GM21717 (cell line): ENCODE data around the gene PROB1.
"Not testable (repeated sequence)": the region's sequence is repeated elsewhere in the genome, so short reads cannot be mapped to it uniquely, and the experiment has no call there.

Experiments
- ATAC-seq: cut with Tn5 transposase; IDR thresholded peaks from one replicate; pipeline ENCODE4 v1.9.1; 2021; ENCODE audit warnings: mild to moderate bottlenecking, moderate library complexity; ENCODE audit not compliant: unreplicated experiment

The PROB1 gene

DNA sequence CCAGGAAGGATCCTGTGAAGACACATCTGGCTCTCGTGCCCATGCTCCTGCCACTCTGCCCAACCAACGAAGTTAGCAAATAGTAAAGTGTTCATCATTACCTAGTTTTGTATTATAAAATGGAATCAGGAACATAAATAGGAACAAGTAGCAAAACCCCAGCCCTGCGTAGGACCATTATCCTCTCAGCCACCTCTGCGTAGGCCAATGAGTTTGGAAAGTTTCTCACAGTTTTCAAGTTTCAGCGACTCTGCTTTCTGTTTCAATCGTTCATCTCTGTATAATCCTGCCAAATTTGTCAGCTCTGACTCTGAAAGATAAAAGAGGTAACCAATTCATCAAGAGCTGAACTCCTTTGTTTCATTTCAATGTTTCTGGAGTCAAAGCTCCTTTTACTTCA, 19.1 kb upstream of the PROB1 start:
- ATAC-seq = no peak

- ATAC-seq = no peak
Observed at GRCh38 chr5:139413153-139413552, 18.2 kb upstream of the PROB1 start.

- ATAC-seq = no peak
Observed at GRCh38 chr5:139410993-139411828, 16.3 kb upstream of the PROB1 start.

DNA sequence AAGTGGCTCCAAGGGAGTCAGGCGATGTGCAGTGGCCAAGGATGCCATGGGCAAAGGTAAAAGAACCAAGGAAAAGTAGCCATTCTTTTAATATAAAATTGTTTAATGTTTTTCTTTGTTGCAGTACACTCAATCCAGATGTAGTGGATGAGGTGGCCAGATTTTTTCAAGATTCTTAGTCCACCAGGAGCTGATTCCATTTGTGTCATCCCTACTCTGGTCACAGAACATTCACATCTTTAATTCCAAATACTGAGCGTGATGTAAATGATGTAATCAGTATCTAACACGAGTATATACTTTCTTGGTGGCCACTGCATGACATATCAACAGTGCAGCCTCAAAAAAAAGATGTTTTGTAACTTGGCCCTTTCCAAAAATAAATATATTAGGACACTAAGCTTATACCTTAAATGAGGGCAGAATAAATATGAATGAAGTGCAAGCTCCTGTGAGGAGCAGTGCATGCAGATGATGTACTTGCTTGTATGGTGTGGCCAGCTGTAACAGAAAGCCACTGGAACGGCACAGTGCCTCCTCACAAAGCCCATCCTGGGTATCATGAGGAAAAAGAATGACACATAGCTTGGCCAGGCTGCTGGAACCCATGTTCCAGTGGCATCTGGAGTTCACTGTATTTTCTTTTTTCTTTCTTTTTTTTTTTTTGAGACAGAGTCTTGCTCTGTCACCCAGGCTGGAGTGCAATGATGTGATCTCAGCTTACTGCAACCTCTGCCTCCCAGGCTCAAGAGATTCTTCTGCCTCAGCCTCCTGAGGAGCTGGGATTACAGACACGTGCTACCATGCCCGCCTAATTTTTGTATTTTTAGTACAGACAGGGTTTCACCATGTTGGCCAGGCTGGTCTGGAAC, 15.5 kb upstream of the PROB1 start:
- no peak for ATAC-seq

- not testable (repeated sequence) for ATAC-seq
Observed at GRCh38 chr5:139409116-139409515, 14.2 kb upstream of the PROB1 start.

DNA sequence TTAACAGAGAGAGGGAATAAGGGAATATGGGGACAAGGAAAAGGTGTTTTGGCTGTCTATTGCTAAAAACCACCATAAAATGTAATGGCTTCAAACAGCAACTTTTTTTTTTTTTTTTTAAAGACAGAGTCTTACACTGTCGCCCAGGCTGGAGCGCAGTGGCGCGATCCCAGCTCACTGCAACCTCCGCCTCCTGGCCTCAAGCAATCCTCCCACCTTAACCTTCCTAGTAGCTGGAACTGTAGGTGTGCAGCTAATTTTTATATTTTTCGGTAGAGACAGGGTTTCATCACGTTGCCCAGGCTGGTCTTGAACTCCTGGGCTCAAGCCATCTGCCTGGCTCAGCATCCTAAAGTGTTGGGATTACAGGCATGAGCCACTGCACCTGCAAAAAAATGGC, 13.3 kb upstream of the PROB1 start:
- ATAC-seq = no peak

GRCh38 chr5:139407517-139407916, 12.6 kb upstream of the PROB1 start:
- ATAC-seq = no peak

GRCh38 chr5:139406963-139407362, 12.1 kb upstream of the PROB1 start:
- ATAC-seq = no peak

- ATAC-seq = no peak
Observed at GRCh38 chr5:139404484-139404840, 9.6 kb upstream of the PROB1 start.

- ATAC-seq = peak; percentile 75
Observed at GRCh38 chr5:139403787-139404483, 9.0 kb upstream of the PROB1 start, which contains the start of gene SPATA24. TSS of gene SPATA24 (minus strand) at chr5:139404089. CDS start at chr5:139404060, 29 bp downstream.

GRCh38 chr5:139403418-139403786, 8.5 kb upstream of the PROB1 start:
- peak; percentile 2 for ATAC-seq

- no peak for ATAC-seq
Observed at GRCh38 chr5:139402561-139403158, 7.8 kb upstream of the PROB1 start.

DNA sequence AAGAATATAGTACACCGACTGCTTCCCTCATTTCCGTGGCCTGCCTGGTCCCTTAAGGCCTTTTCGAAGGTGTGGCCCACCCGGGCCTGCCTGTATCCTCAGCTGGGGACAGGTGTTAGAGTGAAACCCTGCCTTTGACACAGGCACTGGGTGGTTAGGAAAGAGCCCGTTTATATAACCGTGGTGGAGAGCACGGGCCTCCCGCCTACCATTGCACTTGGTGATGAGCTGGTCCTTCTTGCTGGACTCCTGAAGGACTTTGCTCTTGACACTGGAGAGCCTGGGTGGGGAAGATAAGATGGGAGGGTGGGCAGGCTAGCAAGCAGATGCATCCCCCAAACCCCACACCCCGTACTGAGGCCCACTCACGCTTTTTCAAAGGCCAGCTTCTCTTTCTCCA, 6.6 kb upstream of the PROB1 start:
- no peak for ATAC-seq

GRCh38 chr5:139399501-139400121, 4.7 kb upstream of the PROB1 start:
- peak; percentile 34 for ATAC-seq

GRCh38 chr5:139397921-139398320, 3.0 kb upstream of the PROB1 start:
- no peak for ATAC-seq

DNA sequence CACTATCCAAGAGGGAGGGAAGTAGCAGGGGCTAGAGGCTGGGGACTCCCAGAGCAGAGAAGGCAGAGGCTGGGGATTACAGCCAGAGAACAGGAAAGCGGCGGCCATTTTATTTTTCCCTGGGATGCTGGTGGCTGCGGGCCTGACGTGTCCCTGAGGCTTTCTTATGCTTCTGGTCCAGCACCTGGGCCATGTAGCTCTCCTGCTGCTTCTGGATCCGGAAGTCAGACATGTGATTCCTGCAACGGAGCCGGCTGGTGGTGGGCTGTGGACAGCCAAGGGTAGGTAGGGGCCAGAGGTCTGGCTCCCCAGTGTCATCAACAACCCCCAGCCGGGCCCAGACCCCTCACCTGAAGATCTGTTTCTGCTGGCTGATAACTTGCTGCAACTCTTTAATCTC, 1.8 kb upstream of the PROB1 start:
- ATAC-seq = no peak

GRCh38 chr5:139395844-139396640, 1.1 kb upstream of the PROB1 start:
- no peak for ATAC-seq

DNA sequence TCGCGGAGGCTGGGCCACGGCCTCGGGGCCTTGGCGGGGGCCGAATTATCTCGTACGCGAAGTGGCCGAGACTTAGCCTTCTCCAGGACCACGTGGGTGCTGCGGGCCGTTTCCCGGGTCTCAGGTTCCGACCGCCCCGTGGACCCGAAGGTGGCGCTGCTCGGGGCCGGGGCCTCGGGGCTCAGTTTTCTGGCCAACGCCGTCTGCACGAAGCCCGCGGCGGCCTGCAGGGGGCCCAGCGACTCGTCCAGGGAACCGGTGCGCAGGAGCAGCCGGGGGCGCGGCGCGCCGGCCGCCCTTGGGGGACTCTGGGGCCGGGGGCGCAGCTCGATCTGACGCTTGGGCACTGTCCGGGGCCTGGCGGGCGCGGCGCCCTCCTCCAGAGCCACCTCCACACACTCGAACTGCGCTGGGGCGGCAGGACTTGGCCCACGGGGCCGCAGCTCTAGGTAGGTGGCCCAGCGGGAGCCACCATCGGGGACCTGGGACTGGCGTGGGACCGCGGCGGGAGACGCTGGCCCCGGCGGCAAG, 716 bp downstream of the PROB1 start:
- no peak for ATAC-seq

GRCh38 chr5:139393497-139394122, 1.3 kb downstream of the PROB1 start:
- no peak for ATAC-seq
